Measurements from ENCODE around the gene LAMC1. TPM values are rescaled to one million over a fixed set of nuclear protein-coding genes. Genes with fewer than 3 reads are reported as not detected.
A peak's percentile ranks its signal among the peaks of the same experiment; 100 is the strongest.

The LAMC1 gene
- total and polyA plus RNA-seq, 2 of the 4 experiments (the other 2 are of a cell fraction), result 249 to 394 TPM

GRCh38 chr1:183021405-183022201 is 1.6 kb upstream of the LAMC1 start:
- peak overlapping the region; percentile 63 for H3K4me2 ChIP-seq (ENCODE audit: low read depth, low read length)
- H3K27me3 ChIP-seq (ENCODE audit: control insufficient read depth, insufficient read depth, low read length), result no peaks in the 10 kb centered on the region
- H4K5ac ChIP-seq (ENCODE audit: low read depth, low read length), result peak overlapping the region; percentile 46
- H3K4me1 ChIP-seq (ENCODE audit: control insufficient read depth, insufficient read depth, low read length), result no peaks in the 10 kb centered on the region
- ATAC-seq (ENCODE audit: low read depth) (no peak), DNase-seq (no peak)
- H3K9me1 ChIP-seq (ENCODE audit: insufficient read depth, low read length), result no peaks in the 10 kb centered on the region
- BruUV-seq (replicated peaks), result no TSS peak
- peak overlapping the region; percentile 73 for H3K9ac ChIP-seq (ENCODE audit: low read depth, low read length)
- peaks cover 20% of the 10 kb centered on the region for H4K20me1 ChIP-seq (ENCODE audit: insufficient read depth, low read length)
- H3K36me3 ChIP-seq (ENCODE audit: control insufficient read depth, insufficient read depth, low read length), result no peaks in the 10 kb centered on the region
- peak overlapping the region; percentile 72 for H4K91ac ChIP-seq (ENCODE audit: insufficient read depth, low read depth, low read length)
- intact Hi-C loops (cut with micrococcal nuclease), result loop anchor here (2.0 to 5.0 kb wide), 3 partner anchors 39 to 451 kb away; partner anchors contain the start of gene SMG7
- peaks cover 0 to 15% of the 10 kb centered on the region in 2 experiments; a peak in 2 of 4 replicates for H3K79me1 ChIP-seq (ENCODE audit: low read depth in 1 of 2, low read length in 2 of 2)
- CTCF ChIA-PET, result interaction anchor here (0.7 kb wide), 1 partner anchor 59 kb away, joined by 3 read pairs; no protein-coding TSS in a partner anchor
- H2AFZ ChIP-seq (replicated peaks; ENCODE audit: low read length, poor library complexity), result no peak overlapping the region
- peak overlapping the region; percentile 85 for H3K56ac ChIP-seq (ENCODE audit: extremely low read depth, insufficient read depth, low read length)
- peak overlapping the region; percentile 50 for H3K18ac ChIP-seq (ENCODE audit: low read depth, low read length)
- peak overlapping the region; percentile 76 for H2AK5ac ChIP-seq (ENCODE audit: low read depth, low read length)
- peak overlapping the region; percentile 85 for H2BK120ac ChIP-seq (ENCODE audit: low read depth, low read length)
- no CpG with 5 or more reads among the region's 11 CpGs for WGBS, 2 experiments (ENCODE audit: extremely low coverage in 2 of 2, insufficient read length in 1 of 2)
- peak overlapping the region; percentile 91; the same call in 2 of the 3 replicates for H2BK15ac ChIP-seq (ENCODE audit: low read depth, low read length)
- peak overlapping the region; percentile 79; the same call in 1 of the 2 replicates for H3K4ac ChIP-seq (ENCODE audit: low read depth, low read length)
- peak overlapping the region; percentile 45; the same call in 1 of the 2 replicates for H3K4me3 ChIP-seq (ENCODE audit: insufficient read depth, low read depth, low read length)
- H3K23ac ChIP-seq (ENCODE audit: low read depth, low read length), result peak overlapping the region; percentile 81
- in situ Hi-C loops (cut with MboI; ENCODE audit: low sequenced_read_pairs), result loop anchor here (5.0 to 10.0 kb wide), 2 partner anchors 64 to 213 kb away; no protein-coding TSS in a partner anchor
- dilution Hi-C loops (cut with HindIII; ENCODE audit: low sequenced_read_pairs, unreplicated experiment), result no loop called here
- H2AK9ac ChIP-seq (replicated peaks; ENCODE audit: low read depth, low read length, poor library complexity), result no peak overlapping the region
- H3K9me3 ChIP-seq (ENCODE audit: control insufficient read depth, insufficient read depth, low read length), result no peaks in the 10 kb centered on the region
- peak overlapping the region; percentile 43 to 91 for H4K8ac ChIP-seq (ENCODE audit: low read depth in 2 of 2, low read length in 2 of 2)
- H2BK5ac ChIP-seq (ENCODE audit: low read depth, low read length, poor library complexity, severe bottlenecking), result peak overlapping the region; percentile 97
- peak overlapping the region; percentile 84; the same call in 1 of the 2 replicates for H3K27ac ChIP-seq (ENCODE audit: insufficient read depth, low read length)
- peak overlapping the region; percentile 83 for H2BK20ac ChIP-seq (ENCODE audit: low read depth, low read length)
- POLR2A ChIA-PET (ENCODE audit: unreplicated experiment), result no interaction called here
- H3K14ac ChIP-seq (replicated peaks; ENCODE audit: low read depth, low read length), result peak overlapping the region; percentile 86
- no peak for TF ChIP-seq MAFK (IDR thresholded peaks at IDR 0.05; ENCODE audit: low read depth, low read length)
- no peak for TF ChIP-seq MAZ (IDR thresholded peaks at IDR 0.05; ENCODE audit: borderline replicate concordance, low read depth, low read length)
- no peak for TF ChIP-seq RAD21 (IDR thresholded peaks at IDR 0.05; ENCODE audit: low read length)
- TF ChIP-seq CEBPB (IDR thresholded peaks at IDR 0.05; ENCODE audit: low read depth, low read length), result no peak
- no peak for TF ChIP-seq RFX5 (IDR thresholded peaks at IDR 0.05; ENCODE audit: low read depth, low read length)
- no peak for TF ChIP-seq ELK1 (IDR thresholded peaks at IDR 0.05; ENCODE audit: borderline replicate concordance, low read depth, low read length)
- no peak for TF ChIP-seq POLR2A (IDR thresholded peaks at IDR 0.05; ENCODE audit: low read depth, low read length)
- TF ChIP-seq, protein P1, sequence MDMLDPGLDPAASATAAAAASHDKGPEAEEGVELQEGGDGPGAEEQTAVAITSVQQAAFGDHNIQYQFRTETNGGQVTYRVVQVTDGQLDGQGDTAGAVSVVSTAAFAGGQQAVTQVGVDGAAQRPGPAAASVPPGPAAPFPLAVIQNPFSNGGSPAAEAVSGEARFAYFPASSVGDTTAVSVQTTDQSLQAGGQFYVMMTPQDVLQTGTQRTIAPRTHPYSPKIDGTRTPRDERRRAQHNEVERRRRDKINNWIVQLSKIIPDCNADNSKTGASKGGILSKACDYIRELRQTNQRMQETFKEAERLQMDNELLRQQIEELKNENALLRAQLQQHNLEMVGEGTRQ (IDR thresholded peaks at IDR 0.05; ENCODE audit: low read depth, low read length), result no peak
- TF ChIP-seq FOS (IDR thresholded peaks at IDR 0.05; ENCODE audit: low read depth, low read length), result no peak
- no peak for TF ChIP-seq BHLHE40 (IDR thresholded peaks at IDR 0.05; ENCODE audit: low read depth, low read length)
- no peak for TF ChIP-seq CHD1 (IDR thresholded peaks at IDR 0.05; ENCODE audit: low read depth, low read length)
- TF ChIP-seq, protein P2, sequence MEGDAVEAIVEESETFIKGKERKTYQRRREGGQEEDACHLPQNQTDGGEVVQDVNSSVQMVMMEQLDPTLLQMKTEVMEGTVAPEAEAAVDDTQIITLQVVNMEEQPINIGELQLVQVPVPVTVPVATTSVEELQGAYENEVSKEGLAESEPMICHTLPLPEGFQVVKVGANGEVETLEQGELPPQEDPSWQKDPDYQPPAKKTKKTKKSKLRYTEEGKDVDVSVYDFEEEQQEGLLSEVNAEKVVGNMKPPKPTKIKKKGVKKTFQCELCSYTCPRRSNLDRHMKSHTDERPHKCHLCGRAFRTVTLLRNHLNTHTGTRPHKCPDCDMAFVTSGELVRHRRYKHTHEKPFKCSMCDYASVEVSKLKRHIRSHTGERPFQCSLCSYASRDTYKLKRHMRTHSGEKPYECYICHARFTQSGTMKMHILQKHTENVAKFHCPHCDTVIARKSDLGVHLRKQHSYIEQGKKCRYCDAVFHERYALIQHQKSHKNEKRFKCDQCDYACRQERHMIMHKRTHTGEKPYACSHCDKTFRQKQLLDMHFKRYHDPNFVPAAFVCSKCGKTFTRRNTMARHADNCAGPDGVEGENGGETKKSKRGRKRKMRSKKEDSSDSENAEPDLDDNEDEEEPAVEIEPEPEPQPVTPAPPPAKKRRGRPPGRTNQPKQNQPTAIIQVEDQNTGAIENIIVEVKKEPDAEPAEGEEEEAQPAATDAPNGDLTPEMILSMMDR (conservative IDR thresholded peaks at IDR 0.05; ENCODE audit: low read depth, low read length), result no peak
- no peak for TF ChIP-seq SMC3 (IDR thresholded peaks at IDR 0.05; ENCODE audit: low read depth, low read length)
- no peak for TF ChIP-seq RCOR1 (IDR thresholded peaks at IDR 0.05; ENCODE audit: insufficient replicate concordance, low read length)

All from IMR-90 (cell line).